Loucy (cell line): ENCODE measurements around the gene HPS1.

Experiments used
- H2AFZ ChIP-seq: fragments of 200-600 bp; sonication (generic); 2 replicates; pipeline ENCODE4 v1.6.0; 2016; ENCODE audit warnings: antibody characterized with exemption, mild to moderate bottlenecking, low read length, moderate library complexity
- H3F3A ChIP-seq: fragments of 200-600 bp; 2 replicates; pipeline ENCODE4 v1.6.0; 2016; ENCODE audit warnings: antibody characterized with exemption, low read depth, mild to moderate bottlenecking
- H3K27me3 ChIP-seq: fragments of 200-600 bp; sonication (generic); 2 replicates; pipeline ENCODE4 v1.6.1; 2014; ENCODE audit warnings: low read length, mild to moderate bottlenecking; ENCODE audit not compliant: insufficient read depth, poor library complexity, severe bottlenecking
- H3K36me3 ChIP-seq: fragments of 200-600 bp; sonication (generic); 2 replicates; pipeline ENCODE4 v1.6.1; 2016; ENCODE audit warnings: low read length; ENCODE audit not compliant: insufficient read depth
- H3K4me1 ChIP-seq: fragments of 200-600 bp; sonication (generic); 2 replicates; pipeline ENCODE4 v1.5.1; 2014; ENCODE audit warnings: low read length, mild to moderate bottlenecking; ENCODE audit not compliant: insufficient read depth, poor library complexity, severe bottlenecking
- H3K4me2 ChIP-seq: fragments of 200-600 bp; sonication (generic); 2 replicates; pipeline ENCODE4 v1.6.0; 2014; ENCODE audit warnings: antibody characterized with exemption, low read length, low read depth, mild to moderate bottlenecking; ENCODE audit not compliant: poor library complexity, severe bottlenecking
- H3K4me3 ChIP-seq: fragments of 200-600 bp; sonication (generic); 2 replicates; pipeline ENCODE4 v1.5.1; 2014; ENCODE audit warnings: low read length, mild to moderate bottlenecking, mixed read lengths; ENCODE audit not compliant: poor library complexity, severe bottlenecking
- H3K79me2 ChIP-seq: fragments of 200-600 bp; sonication (generic); 2 replicates; pipeline ENCODE4 v1.6.1; 2014; ENCODE audit warnings: low read length; ENCODE audit not compliant: insufficient read depth
- H3K9ac ChIP-seq: fragments of 200-600 bp; sonication (generic); 2 replicates; pipeline ENCODE4 v1.6.0; 2014; ENCODE audit warnings: mild to moderate bottlenecking, low read depth, low read length, moderate library complexity; ENCODE audit not compliant: poor library complexity, severe bottlenecking
- H3K9me2 ChIP-seq: fragments of 200-600 bp; sonication (generic); replicated peaks from 2 replicates; pipeline ENCODE4 v1.6.1; 2016; ENCODE audit warnings: low read depth, low read length, mixed read lengths
- H3K9me3 ChIP-seq: fragments of 200-600 bp; sonication (generic); 2 replicates; pipeline ENCODE4 v1.6.1; 2014; ENCODE audit warnings: mild to moderate bottlenecking, antibody characterized with exemption, low read length, low read depth; ENCODE audit not compliant: insufficient read depth
- H4K20me1 ChIP-seq: fragments of 200-600 bp; sonication (generic); 2 replicates; pipeline ENCODE4 v1.6.0; 2014; ENCODE audit warnings: antibody characterized with exemption, low read length, mild to moderate bottlenecking; ENCODE audit not compliant: insufficient read depth, poor library complexity, severe bottlenecking
- CTCF ChIP-seq: fragments of 200-600 bp; sonication (generic); conservative IDR thresholded peaks from 2 replicates; pipeline ENCODE4 v1.5.1; 2014; ENCODE audit warnings: mild to moderate bottlenecking, antibody characterized with exemption, low read length
- EZH2phosphoT487 ChIP-seq: fragments of 200-600 bp; IDR thresholded peaks from 2 replicates; pipeline ENCODE4 v1.6.1; 2018; ENCODE audit warnings: antibody characterized with exemption, mild to moderate bottlenecking, moderate library complexity, borderline replicate concordance

Gene HPS1

GRCh38 chr10:98430427-98430826 lies 16.3 kb downstream of the HPS1 start:
- Histone ChIP-seq H3K36me3 (peaks cover 43% of the 10 kb centered on the region; the same call in 1 of the 2 replicates), H3K9me3 (peaks cover 6% of the 10 kb centered on the region), H3F3A (no peaks in the 10 kb centered on the region), H2AFZ (no peak overlapping the region), H3K79me2 (no peaks in the 10 kb centered on the region), H4K20me1 (no peaks in the 10 kb centered on the region), H3K9ac (no peak overlapping the region), H3K4me2 (no peak overlapping the region), H3K27me3 (no peaks in the 10 kb centered on the region), H3K4me1 (no peaks in the 10 kb centered on the region), H3K9me2 (no peaks in the 10 kb centered on the region), H3K4me3 (no peak overlapping the region)
- TF ChIP-seq CTCF (no peak), EZH2phosphoT487 (no peak)

GRCh38 chr10:98429320-98430072 lies 17.2 kb downstream of the HPS1 start:
- no peak overlapping the region for H3K4me3 ChIP-seq
- no peaks in the 10 kb centered on the region for H3K4me1 ChIP-seq
- no peak overlapping the region for H3K9ac ChIP-seq
- no peaks in the 10 kb centered on the region for H3K27me3 ChIP-seq
- TF ChIP-seq CTCF (no peak), EZH2phosphoT487 (no peak)
- H3K9me2 ChIP-seq: no peaks in the 10 kb centered on the region
- peaks cover 34% of the 10 kb centered on the region; the same call in 1 of the 2 replicates for H3K36me3 ChIP-seq
- H3K79me2 ChIP-seq: no peaks in the 10 kb centered on the region
- H3K4me2 ChIP-seq: no peak overlapping the region
- H4K20me1 ChIP-seq: no peaks in the 10 kb centered on the region
- no peak overlapping the region for H2AFZ ChIP-seq
- peaks cover 6% of the 10 kb centered on the region for H3K9me3 ChIP-seq
- H3F3A ChIP-seq: no peaks in the 10 kb centered on the region

- no peak overlapping the region for H2AFZ ChIP-seq
- H3K9me2 ChIP-seq: no peaks in the 10 kb centered on the region
- H3K9me3 ChIP-seq: peaks cover 3% of the 10 kb centered on the region
- H3K27me3 ChIP-seq: no peaks in the 10 kb centered on the region
- no peak overlapping the region for H3K9ac ChIP-seq
- H3F3A ChIP-seq: no peaks in the 10 kb centered on the region
- no peak for TF ChIP-seq CTCF
- TF ChIP-seq EZH2phosphoT487: no peak
- no peaks in the 10 kb centered on the region for H3K4me1 ChIP-seq
- H3K36me3 ChIP-seq: peaks cover 16% of the 10 kb centered on the region; the same call in 1 of the 2 replicates
- no peaks in the 10 kb centered on the region for H4K20me1 ChIP-seq
- no peak overlapping the region for H3K4me2 ChIP-seq
- no peak overlapping the region for H3K4me3 ChIP-seq
- no peaks in the 10 kb centered on the region for H3K79me2 ChIP-seq
Measured at GRCh38 chr10:98427011-98427515, 19.7 kb downstream of the HPS1 start.
